Measurements from ENCODE around the gene CACNB3. TPM values are rescaled to one million over a fixed set of nuclear protein-coding genes. Genes with fewer than 3 reads are reported as not detected.
"Not testable (repeated sequence)": the region's sequence is repeated elsewhere in the genome, so short reads cannot be mapped to it uniquely, and the experiment has no call there.

CACNB3 gene
- total and polyA plus RNA-seq, 9 donors = 10.6 to 30.8 (median 19.2) TPM

DNA sequence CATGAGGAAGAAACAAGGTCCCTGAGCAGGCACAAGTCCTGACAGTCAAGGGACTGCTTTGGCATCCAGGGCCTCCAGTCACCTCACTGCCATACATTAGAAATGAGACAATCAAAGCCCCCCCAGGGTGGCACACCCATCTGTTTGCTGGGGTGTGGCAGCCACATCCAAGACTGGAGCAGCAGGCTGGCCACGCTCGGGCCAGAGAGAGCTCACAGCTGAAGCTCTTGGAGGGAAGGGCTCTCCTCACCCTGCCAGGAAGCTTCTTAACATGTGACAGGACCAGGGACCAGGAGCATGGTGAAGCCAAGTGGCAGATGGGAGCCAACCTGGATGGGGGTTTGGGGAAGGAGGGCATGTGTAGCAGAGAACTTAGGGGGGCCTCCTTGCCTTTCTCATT lies 10.0 kb downstream of the CACNB3 start:
- Histone ChIP-seq H3K9me3 (replicated peaks; ENCODE audit: control insufficient read depth, low read depth, low read length) (no peaks in the 10 kb centered on the region), H3K36me3 (ENCODE audit: control insufficient read depth, insufficient read depth, low read length) (peaks cover 91% of the 10 kb centered on the region), H3K4me1 (ENCODE audit: control insufficient read depth, insufficient read depth, low read length) (no peaks in the 10 kb centered on the region), H3K27me3 (ENCODE audit: control insufficient read depth, insufficient read depth, low read length) (no peaks in the 10 kb centered on the region), H3K27ac (ENCODE audit: low read length) (no peak overlapping the region), H3K4me3 (ENCODE audit: low read length) (no peak overlapping the region)
- WGBS (ENCODE audit: insufficient coverage) = 53% methylated on average over 2 of the region's 2 CpGs
- no peak for DNase-seq

DNA sequence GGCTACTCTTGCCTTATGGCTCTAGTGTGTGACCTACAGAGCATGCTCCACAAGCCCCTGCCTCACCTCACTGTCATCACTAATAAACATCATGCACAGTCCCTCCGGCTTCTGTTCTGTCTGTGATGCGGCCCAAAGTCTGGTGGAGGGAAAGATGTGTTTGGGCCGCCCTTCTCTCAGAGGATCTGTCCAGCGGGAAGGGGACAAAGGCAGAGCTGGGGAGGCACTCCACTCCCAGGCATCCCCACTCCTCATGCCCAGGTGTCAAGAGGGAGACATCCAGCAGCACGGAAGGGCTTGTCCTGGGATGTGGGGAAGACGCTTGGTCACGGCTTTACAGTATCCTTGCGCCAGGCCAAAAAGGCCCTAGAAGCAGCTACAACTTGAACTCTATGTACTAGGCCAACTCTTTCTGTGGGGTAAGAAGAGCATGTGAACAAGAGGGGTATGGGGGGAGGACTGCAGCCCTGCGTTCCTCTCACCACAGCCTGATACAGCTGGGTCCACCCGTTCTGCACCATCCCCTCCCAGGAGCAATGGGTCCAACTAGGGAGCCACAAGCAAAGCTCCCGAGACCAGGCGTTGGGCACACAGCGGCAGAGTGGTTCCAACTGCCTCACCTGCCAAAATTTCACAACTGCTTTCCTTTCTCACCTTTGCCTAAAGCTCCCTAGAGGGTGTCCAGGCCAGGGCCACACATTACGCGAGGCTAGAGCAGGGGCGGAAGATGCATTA lies 10.7 kb downstream of the CACNB3 start:
- Histone ChIP-seq H3K4me1 (ENCODE audit: control insufficient read depth, insufficient read depth, low read length) (no peaks in the 10 kb centered on the region), H3K27me3 (ENCODE audit: control insufficient read depth, insufficient read depth, low read length) (no peaks in the 10 kb centered on the region), H3K27ac (ENCODE audit: low read length) (no peak overlapping the region), H3K36me3 (ENCODE audit: control insufficient read depth, insufficient read depth, low read length) (peaks cover 92% of the 10 kb centered on the region), H3K4me3 (ENCODE audit: low read length) (no peak overlapping the region), H3K9me3 (replicated peaks; ENCODE audit: control insufficient read depth, low read depth, low read length) (no peaks in the 10 kb centered on the region)
- no peak for DNase-seq
- WGBS (ENCODE audit: insufficient coverage) = 75% methylated on average over 8 of the region's 16 CpGs

DNA sequence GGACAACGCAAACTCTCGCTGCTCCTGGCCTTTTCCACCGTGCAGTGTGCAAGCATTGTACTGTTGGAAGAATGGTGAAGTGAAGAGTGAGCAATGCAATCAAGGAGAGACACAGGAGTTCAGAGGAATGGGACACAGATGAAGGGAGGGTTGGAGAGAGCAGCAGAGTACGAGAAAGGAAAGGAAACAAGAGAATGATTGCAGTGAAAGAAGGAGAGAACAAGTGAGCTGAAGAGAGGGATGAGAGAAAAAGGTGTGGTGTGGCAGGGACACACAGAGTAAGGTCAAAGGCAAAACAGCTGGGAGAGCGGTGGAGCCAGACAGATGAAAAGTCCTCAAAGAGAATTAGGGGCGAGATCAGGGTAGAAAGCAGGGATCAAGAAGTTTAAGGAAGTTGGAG lies 13.0 kb downstream of the CACNB3 start:
- H3K4me1 ChIP-seq (ENCODE audit: control insufficient read depth, insufficient read depth, low read length) = no peaks in the 10 kb centered on the region
- DNase-seq = no peak
- 85% methylated on average over 5 of the region's 6 CpGs for WGBS (ENCODE audit: insufficient coverage)
- no peak overlapping the region for H3K27ac ChIP-seq (ENCODE audit: low read length)
- no peak overlapping the region for H3K4me3 ChIP-seq (ENCODE audit: low read length)
- peaks cover 96% of the 10 kb centered on the region for H3K36me3 ChIP-seq (ENCODE audit: control insufficient read depth, insufficient read depth, low read length)
- H3K9me3 ChIP-seq (replicated peaks; ENCODE audit: control insufficient read depth, low read depth, low read length) = no peaks in the 10 kb centered on the region
- no peaks in the 10 kb centered on the region for H3K27me3 ChIP-seq (ENCODE audit: control insufficient read depth, insufficient read depth, low read length)

DNA sequence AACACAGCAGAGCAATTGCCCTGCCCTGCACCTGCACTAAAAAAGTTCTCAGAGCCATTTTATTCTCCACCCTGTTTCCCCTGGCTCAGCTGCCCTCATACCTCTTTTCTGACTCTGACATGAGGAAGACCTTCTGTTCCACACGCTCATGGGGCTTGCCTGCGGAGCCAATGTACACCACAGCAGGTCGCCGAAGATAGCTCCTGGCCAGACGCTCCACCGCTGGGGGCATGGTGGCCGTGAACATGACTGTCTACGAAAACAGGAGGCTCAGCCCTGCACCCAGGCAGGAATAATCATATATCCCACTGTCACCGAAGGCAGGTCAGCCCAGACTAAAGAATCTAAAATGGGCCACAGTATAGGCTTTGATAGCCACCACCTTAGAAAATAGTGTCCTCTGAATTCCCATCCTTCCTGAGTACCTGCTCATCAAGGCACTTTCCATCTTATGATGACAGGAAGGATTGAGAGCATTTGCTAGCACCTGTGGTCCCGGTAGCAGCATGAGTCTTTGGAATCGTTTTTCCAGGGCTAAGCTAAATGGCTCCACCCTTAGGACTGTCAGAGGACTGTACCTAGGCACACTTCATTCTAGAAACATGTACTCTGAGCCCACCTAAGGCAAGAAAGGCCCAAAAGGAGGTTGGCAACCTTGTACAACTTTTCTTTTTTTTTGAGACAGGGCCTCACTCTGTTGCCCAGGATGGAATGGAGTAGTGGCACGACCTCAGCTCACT lies 14.2 kb downstream of the CACNB3 start:
- WGBS (ENCODE audit: insufficient coverage) = 84% methylated on average over 11 of the region's 12 CpGs
- Histone ChIP-seq H3K9me3 (replicated peaks; ENCODE audit: control insufficient read depth, low read depth, low read length) (no peaks in the 10 kb centered on the region), H3K27me3 (ENCODE audit: control insufficient read depth, insufficient read depth, low read length) (no peaks in the 10 kb centered on the region), H3K4me3 (ENCODE audit: low read length) (no peak overlapping the region), H3K27ac (ENCODE audit: low read length) (no peak overlapping the region), H3K4me1 (ENCODE audit: control insufficient read depth, insufficient read depth, low read length) (no peaks in the 10 kb centered on the region), H3K36me3 (ENCODE audit: control insufficient read depth, insufficient read depth, low read length) (peaks cover 97% of the 10 kb centered on the region)
- no peak for DNase-seq

DNA sequence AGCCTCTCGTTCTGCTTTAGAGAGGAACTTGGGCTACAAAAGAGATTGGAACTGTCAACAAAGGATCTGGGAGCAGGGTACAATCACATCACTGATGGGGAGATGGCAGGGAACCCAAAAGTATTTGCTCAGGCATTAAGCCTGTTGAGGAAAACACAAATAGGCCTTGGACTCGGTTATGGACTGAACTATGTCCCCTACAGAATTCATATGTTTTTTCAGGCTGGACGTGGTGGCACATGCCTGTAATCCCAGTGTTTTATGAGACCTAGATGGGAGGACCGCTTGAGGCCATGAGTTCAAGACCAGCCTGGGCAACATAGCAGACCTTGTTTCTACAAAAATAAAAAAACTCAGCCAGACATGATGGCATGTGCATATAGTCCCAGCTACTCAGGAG lies 19.8 kb downstream of the CACNB3 start:
- Histone ChIP-seq H3K27ac (ENCODE audit: low read length) (no peak overlapping the region), H3K4me3 (ENCODE audit: low read length) (no peak overlapping the region), H3K4me1 (ENCODE audit: control insufficient read depth, insufficient read depth, low read length) (no peaks in the 10 kb centered on the region), H3K36me3 (ENCODE audit: control insufficient read depth, insufficient read depth, low read length) (peaks cover 68% of the 10 kb centered on the region), H3K9me3 (replicated peaks; ENCODE audit: control insufficient read depth, low read depth, low read length) (no peaks in the 10 kb centered on the region), H3K27me3 (ENCODE audit: control insufficient read depth, insufficient read depth, low read length) (no peaks in the 10 kb centered on the region)
- no peak for DNase-seq
- 83% methylated on average over 3 of the region's 4 CpGs for WGBS (ENCODE audit: insufficient coverage)

DNA sequence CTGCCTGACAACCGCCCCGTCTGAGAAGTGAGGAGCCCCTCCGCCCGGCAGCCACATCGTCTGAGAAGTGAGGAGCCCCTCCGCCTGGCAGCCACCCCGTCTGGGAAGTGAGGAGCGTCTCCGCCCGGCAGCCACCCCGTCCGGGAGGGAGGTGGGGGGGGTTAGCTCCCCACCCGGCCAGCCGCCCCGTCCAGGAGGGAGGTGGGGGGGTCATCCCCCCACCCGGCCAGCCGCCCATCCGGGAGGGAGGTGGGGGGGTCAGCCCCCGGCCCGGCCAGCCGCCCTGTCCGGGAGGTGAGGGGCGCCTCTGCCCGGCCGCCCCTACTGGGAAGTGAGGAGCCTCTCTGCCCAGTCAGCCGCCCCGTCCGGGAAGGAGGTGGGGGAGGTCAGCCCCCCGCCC lies 23.7 kb downstream of the CACNB3 start:
- not testable (repeated sequence) for H3K27me3 ChIP-seq (ENCODE audit: control insufficient read depth, insufficient read depth, low read length); H3K4me3 ChIP-seq (ENCODE audit: low read length); H3K4me1 ChIP-seq (ENCODE audit: control insufficient read depth, insufficient read depth, low read length); DNase-seq; H3K27ac ChIP-seq (ENCODE audit: low read length); H3K9me3 ChIP-seq (replicated peaks; ENCODE audit: control insufficient read depth, low read depth, low read length)
- H3K36me3 ChIP-seq (ENCODE audit: control insufficient read depth, insufficient read depth, low read length) = peaks cover 55% of the 10 kb centered on the region
- no CpG with 5 or more reads among the region's 29 CpGs for WGBS (ENCODE audit: insufficient coverage)

DNA sequence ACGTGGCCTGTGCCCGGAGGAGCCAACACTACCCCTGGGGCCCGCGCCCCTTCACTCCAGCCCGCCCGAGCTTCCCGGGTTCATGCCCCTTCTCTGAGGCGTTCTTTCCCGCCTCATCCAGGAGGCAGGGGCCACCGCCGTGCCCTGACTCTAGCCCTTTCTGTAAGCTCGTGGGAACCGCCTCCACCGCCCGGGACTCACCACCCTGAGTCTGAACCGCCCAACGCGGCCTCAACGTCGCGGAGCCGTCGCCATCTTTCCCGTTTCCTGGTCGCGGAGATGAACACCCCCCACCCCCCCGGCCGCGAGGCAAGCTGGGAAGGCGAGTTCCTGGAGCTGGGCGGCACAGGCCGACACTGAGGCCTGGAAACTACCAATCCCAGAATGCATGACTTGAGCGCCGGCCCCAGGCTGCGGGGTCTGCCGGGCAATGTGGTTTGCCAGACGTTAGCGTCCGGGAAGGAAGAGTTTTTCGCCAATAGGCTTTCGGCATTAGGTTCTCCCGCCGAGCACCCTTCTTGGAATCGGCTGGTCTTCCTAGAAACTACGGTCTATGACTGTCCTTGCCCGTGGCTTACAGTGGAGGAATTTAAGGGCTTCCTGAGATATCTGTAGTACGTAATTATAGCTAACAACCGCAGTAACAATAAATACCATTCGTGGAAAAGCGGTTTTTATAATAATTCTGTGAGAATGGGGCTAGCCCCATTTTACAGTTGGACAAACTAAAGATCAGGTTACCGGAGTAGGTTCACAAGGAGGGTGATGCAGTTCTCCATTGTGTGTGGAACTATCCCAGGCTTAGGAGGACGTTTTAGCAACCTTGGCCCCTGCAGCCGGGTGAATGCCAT lies 33.8 kb downstream of the CACNB3 start, which contains the start of gene DDX23:
Gene DDX23 (minus strand): TSS at position 281 of the 851 bp plus-strand sequence. CDS start 6,381 bp downstream, outside the sequence.
- peak within 1 kb of the TSS; percentile 82 for H3K27ac ChIP-seq (ENCODE audit: low read length)
- H3K4me3 ChIP-seq (ENCODE audit: low read length) = peak within 1 kb of the TSS; percentile 92
- no peaks in the 10 kb centered on the region for H3K9me3 ChIP-seq (replicated peaks; ENCODE audit: control insufficient read depth, low read depth, low read length)
- peaks cover 10% of the 10 kb centered on the region for H3K36me3 ChIP-seq (ENCODE audit: control insufficient read depth, insufficient read depth, low read length)
- H3K27me3 ChIP-seq (ENCODE audit: control insufficient read depth, insufficient read depth, low read length) = no peaks in the 10 kb centered on the region
- peak; percentile 99 for DNase-seq
- H3K4me1 ChIP-seq (ENCODE audit: control insufficient read depth, insufficient read depth, low read length) = peaks cover 15% of the 10 kb centered on the region
- 0% methylated on average over 27 of the region's 53 CpGs for WGBS (ENCODE audit: insufficient coverage)

DNA sequence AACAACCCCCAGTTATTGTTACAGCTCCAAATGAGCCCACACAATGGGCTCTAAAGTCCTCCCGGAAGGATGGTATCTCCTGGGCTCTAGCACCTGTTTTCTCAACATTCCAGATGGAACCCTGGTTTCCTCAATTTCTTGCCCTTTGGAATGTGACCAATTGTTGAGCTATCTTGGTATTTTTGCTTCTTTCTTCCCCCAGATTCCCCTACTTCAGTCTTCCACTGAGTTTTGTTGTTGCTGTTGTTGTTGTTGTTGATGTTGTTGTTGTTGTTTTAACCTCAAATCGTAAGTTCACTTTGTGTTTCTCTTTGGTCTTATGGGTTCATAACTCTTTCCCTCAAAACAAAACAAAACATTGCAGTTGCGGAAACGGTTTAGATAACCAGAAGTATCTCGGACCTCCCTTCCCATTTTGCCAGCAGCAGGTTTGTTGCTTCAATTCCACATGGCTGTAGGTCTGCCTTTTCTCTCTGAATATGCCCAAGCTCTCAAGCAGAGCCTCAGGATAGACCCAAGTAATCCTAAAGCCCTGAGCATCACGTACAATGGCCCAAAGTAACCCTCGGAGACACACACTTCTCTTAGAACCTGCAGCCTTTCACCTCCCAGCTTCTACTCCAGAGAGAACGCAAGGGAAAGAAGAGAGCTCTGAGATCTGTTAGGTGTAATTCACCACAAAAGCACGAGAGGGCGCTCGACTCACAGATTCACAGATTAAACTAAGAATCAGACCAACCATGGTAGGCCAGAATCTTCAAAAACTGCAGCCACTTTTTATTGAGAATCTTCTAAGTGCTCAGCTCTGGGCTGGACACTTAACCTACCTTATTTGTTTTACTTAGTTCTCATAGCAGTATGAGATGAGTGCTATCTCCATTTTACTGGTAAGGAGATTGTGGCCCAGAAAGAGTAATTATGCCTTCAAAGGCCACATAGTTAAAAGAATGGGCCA lies 34.7 kb downstream of the CACNB3 start:
- peak; percentile 96 for DNase-seq
- H3K9me3 ChIP-seq (replicated peaks; ENCODE audit: control insufficient read depth, low read depth, low read length) = no peaks in the 10 kb centered on the region
- peak overlapping the region; percentile 82 for H3K27ac ChIP-seq (ENCODE audit: low read length)
- H3K27me3 ChIP-seq (ENCODE audit: control insufficient read depth, insufficient read depth, low read length) = no peaks in the 10 kb centered on the region
- peaks cover 15% of the 10 kb centered on the region for H3K4me1 ChIP-seq (ENCODE audit: control insufficient read depth, insufficient read depth, low read length)
- H3K4me3 ChIP-seq (ENCODE audit: low read length) = peak overlapping the region; percentile 44
- H3K36me3 ChIP-seq (ENCODE audit: control insufficient read depth, insufficient read depth, low read length) = peaks cover 7% of the 10 kb centered on the region
- 5% methylated on average over 3 of the region's 11 CpGs for WGBS (ENCODE audit: insufficient coverage)

DNA sequence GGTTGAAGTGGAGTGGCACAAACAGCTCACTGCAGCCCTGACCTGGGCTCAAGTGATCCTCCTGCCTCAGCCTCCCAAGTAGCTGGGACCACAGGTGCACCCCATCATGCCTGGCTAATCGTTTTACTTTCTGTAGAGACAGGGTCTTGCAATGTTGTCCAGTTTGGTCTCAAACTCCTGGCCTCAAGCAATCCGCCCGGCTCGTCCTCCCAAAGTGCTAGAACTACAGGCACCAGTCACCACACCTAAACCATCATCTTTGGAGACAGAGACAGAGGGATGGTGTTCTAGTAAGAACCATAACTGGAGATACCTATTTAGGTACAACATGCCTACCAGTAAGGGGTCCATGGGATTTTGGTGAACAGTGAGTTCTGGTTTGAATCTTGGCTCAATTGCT lies 36.2 kb downstream of the CACNB3 start:
- Histone ChIP-seq H3K36me3 (ENCODE audit: control insufficient read depth, insufficient read depth, low read length) (peaks cover 4% of the 10 kb centered on the region), H3K27me3 (ENCODE audit: control insufficient read depth, insufficient read depth, low read length) (no peaks in the 10 kb centered on the region), H3K9me3 (replicated peaks; ENCODE audit: control insufficient read depth, low read depth, low read length) (no peaks in the 10 kb centered on the region), H3K27ac (ENCODE audit: low read length) (no peak overlapping the region), H3K4me3 (ENCODE audit: low read length) (no peak overlapping the region), H3K4me1 (ENCODE audit: control insufficient read depth, insufficient read depth, low read length) (peaks cover 15% of the 10 kb centered on the region)
- no peak for DNase-seq
- 75% methylated on average over 1 of the region's 4 CpGs for WGBS (ENCODE audit: insufficient coverage)
